Upper lobe of left lung (tissue), 6 donors: ENCODE measurements around the gene SLC6A20. TPM values are rescaled to one million over a fixed set of nuclear protein-coding genes. Genes with fewer than 3 reads are reported as not detected.

Experiments
- ATAC-seq, 2 donors: fragments of 200-7000 bp; cut with Tn5 transposase; one replicate each; pipeline ENCODE4 v1.9.1; 2022; ENCODE audit warnings: mild to moderate bottlenecking in 2 of 2, moderate library complexity in 2 of 2; ENCODE audit not compliant: low FRiP score in 2 of 2
- DNase-seq, 2 donors: peaks; one replicate each; pipeline ENCODE4 v3.0.0-alpha.2; 2019 to 2020
- H3K27ac ChIP-seq, 4 donors: fragments of 200-600 bp; sonication (generic); one replicate each; pipeline ENCODE4 v1.5.1; 2016 to 2019
- H3K27me3 ChIP-seq, 4 donors: fragments of 200-600 bp; sonication (generic); one replicate each; pipeline ENCODE4 v1.5.1; 2017 to 2019
- H3K36me3 ChIP-seq, 4 donors: fragments of 200-600 bp; sonication (generic); one replicate each; pipeline ENCODE4 v1.5.1; 2016 to 2019
- H3K4me1 ChIP-seq, 4 donors: fragments of 200-600 bp; sonication (generic); one replicate each; pipeline ENCODE4 v1.5.1; 2018 to 2019
- H3K4me3 ChIP-seq, 4 donors: fragments of 200-600 bp; sonication (generic); one replicate each; pipeline ENCODE4 v1.5.1; 2017 to 2019; ENCODE audit warnings: mild to moderate bottlenecking in 2 of 4, moderate library complexity in 1 of 4
- H3K9me3 ChIP-seq, 4 donors: fragments of 200-600 bp; sonication (generic); one replicate each; pipeline ENCODE4 v1.5.1; 2018 to 2019
- CTCF ChIP-seq, 6 experiments: fragments of 450-650 bp in 4 of 6; fragments of 200-600 bp in 2 of 6; sonication (generic) in 2 of 6; IDR thresholded peaks; one replicate each; pipeline ENCODE4 v1.5.1; 2016 to 2019; ENCODE audit warnings: antibody characterized with exemption in 6 of 6
- EP300 ChIP-seq, 4 donors: sonication (generic); formaldehyde crosslinking; IDR thresholded peaks; one replicate each; pipeline ENCODE4 v1.5.1; 2017; ENCODE audit warnings: antibody characterized with exemption in 4 of 4, control low read depth in 2 of 4
- POLR2A ChIP-seq, 4 donors: fragments of 450-650 bp; IDR thresholded peaks; one replicate each; pipeline ENCODE4 v1.5.1; 2016 to 2017; ENCODE audit warnings: antibody characterized with exemption in 4 of 4, mild to moderate bottlenecking in 2 of 4
- POLR2AphosphoS5 ChIP-seq, 2 donors: sonication (generic); formaldehyde crosslinking; IDR thresholded peaks; one replicate each; pipeline ENCODE4 v1.5.1; 2017; ENCODE audit warnings: antibody characterized with exemption in 2 of 2
- WGBS, 2 donors: methylation state at CpG; one replicate each; pipeline ENCODE4 v1.1.5; 2017 to 2018; 5-methylcytosine and 5-hydroxymethylcytosine counted together
- total RNA-seq, 6 donors: library from RNA; depleted of rRNA in 4 of 6; stranded (reverse); fragments of >200 nt in 4 of 6; gene quantifications; one replicate each; pipeline versions ENCODE4 v1.1.0 to v1.2.1, GENCODE V29; 2016 to 2021
- donor health status: DM: no; HTN: no; CAD: no; lungs with moderate emphysema.
- donor health status: DM: no; HTN: yes; CAD: no; lungs with severe emphysema.

SLC6A20 gene
- total RNA-seq, 6 donors from 2014 or later = 0.11 to 20.1 (median 7.2) TPM

- Histone ChIP-seq H3K9me3 (no peaks in the 10 kb centered on the region), H3K27ac (peak within 1 kb of the TSS; percentile 58 to 76 (median 66)), H3K27me3 (no peaks in the 10 kb centered on the region), H3K4me1 (peaks cover 10 to 15% (median 11%) of the 10 kb centered on the region in 4 donors), H3K36me3 (peaks cover 0 to 2% (median 0%) of the 10 kb centered on the region in 4 donors), H3K4me3 (peak within 1 kb of the TSS; percentile 66 to 97 (median 87))
- 2 to 7% methylated on average over 26 to 46 of the region's 49 CpGs for WGBS, 2 donors
- ATAC-seq (peak; percentile 93 to 97), DNase-seq (peak; percentile 88 to 91)
- peak in 1 of 6 experiments; percentile 8 for TF ChIP-seq CTCF (IDR thresholded peaks at IDR 0.05)
- TF ChIP-seq POLR2AphosphoS5 (IDR thresholded peaks at IDR 0.05) = peak; percentile 74 to 87
- TF ChIP-seq POLR2A (IDR thresholded peaks at IDR 0.05) = peak in 3 of 4 donors; percentile 39 to 57 (median 51)
- TF ChIP-seq EP300 (IDR thresholded peaks at IDR 0.05) = peak in 1 of 4 donors; percentile 31
These were observed 45.6 kb upstream of the SLC6A20 start, which contains the start of gene LZTFL1 for GRCh38 chr3:45841757-45842491. Gene LZTFL1, minus strand, starts transcription at chr3:45842119. Its CDS starts 128 bp downstream, at chr3:45841991.

GRCh38 chr3:45841420-45841756 lies 45.1 kb upstream of the SLC6A20 start:
- ATAC-seq (peak; percentile 59 to 66), DNase-seq (peak in 1 of 2 donors; percentile 23)
- 0 to 2% methylated on average over 12 to 15 of the region's 15 CpGs for WGBS, 2 donors
- no peak for TF ChIP-seq CTCF (IDR thresholded peaks at IDR 0.05)
- no peak for TF ChIP-seq POLR2AphosphoS5 (IDR thresholded peaks at IDR 0.05)
- no peak for TF ChIP-seq EP300 (IDR thresholded peaks at IDR 0.05)
- TF ChIP-seq POLR2A (IDR thresholded peaks at IDR 0.05) = no peak
- Histone ChIP-seq H3K27ac (peak overlapping the region; percentile 58 to 76 (median 66)), H3K4me3 (peak overlapping the region; percentile 66 to 97 (median 87)), H3K36me3 (peaks cover 0 to 7% (median 0%) of the 10 kb centered on the region in 4 donors), H3K4me1 (peaks cover 10 to 15% (median 11%) of the 10 kb centered on the region in 4 donors), H3K27me3 (no peaks in the 10 kb centered on the region), H3K9me3 (no peaks in the 10 kb centered on the region)

GRCh38 chr3:45838466-45838865 lies 42.1 kb upstream of the SLC6A20 start:
- Histone ChIP-seq H3K27ac (no peak overlapping the region), H3K4me3 (no peak overlapping the region), H3K4me1 (peaks cover 10 to 15% (median 11%) of the 10 kb centered on the region in 4 donors), H3K36me3 (peaks cover 0 to 28% (median 6%) of the 10 kb centered on the region in 4 donors), H3K9me3 (no peaks in the 10 kb centered on the region), H3K27me3 (no peaks in the 10 kb centered on the region)
- DNase-seq = no peak
- ATAC-seq = no peak
- 80 to 93% methylated on average over 1 of the region's 1 CpG for WGBS, 2 donors
- TF ChIP-seq EP300 (IDR thresholded peaks at IDR 0.05) = no peak
- no peak for TF ChIP-seq POLR2AphosphoS5 (IDR thresholded peaks at IDR 0.05)
- TF ChIP-seq CTCF (IDR thresholded peaks at IDR 0.05) = no peak

- no peak for TF ChIP-seq POLR2AphosphoS5 (IDR thresholded peaks at IDR 0.05)
- no peak for TF ChIP-seq CTCF (IDR thresholded peaks at IDR 0.05)
- no peak for TF ChIP-seq POLR2A (IDR thresholded peaks at IDR 0.05)
- TF ChIP-seq EP300 (IDR thresholded peaks at IDR 0.05) = no peak
- WGBS, 2 donors = 86 to 89% methylated on average over 5 of the region's 5 CpGs
- no peak for ATAC-seq
- DNase-seq = no peak
- no peaks in the 10 kb centered on the region for H3K27me3 ChIP-seq
- H3K36me3 ChIP-seq = peaks cover 4 to 75% (median 37%) of the 10 kb centered on the region in 4 donors
- no peaks in the 10 kb centered on the region for H3K9me3 ChIP-seq
- no peak overlapping the region for H3K27ac ChIP-seq
- H3K4me1 ChIP-seq = no peaks in the 10 kb centered on the region
- no peak overlapping the region for H3K4me3 ChIP-seq
These were observed 36.4 kb upstream of the SLC6A20 start for GRCh38 chr3:45832699-45833098.
